AG04450 (cell line): ENCODE results near the gene TBCCD1. TPM values are rescaled to one million over a fixed set of nuclear protein-coding genes. Genes with fewer than 3 reads are reported as not detected.

ENCODE experiments used
- CTCF ChIA-PET: fragments of 300-600, 350-600 bp; formaldehyde crosslinking; extraction: SDS; loops from one replicate; lab custom pipeline; 2022; ENCODE audit warnings: antibody characterized with exemption, inconsistent platforms; lab: Charles Lee
- POLR2A ChIA-PET: fragments of 350-600 bp; formaldehyde crosslinking; extraction: SDS; loops from one replicate; lab custom pipeline; 2021; ENCODE audit warnings: antibody characterized with exemption, inconsistent platforms; lab: Yijun Ruan, JAX
- DNase-seq: peaks from one replicate; pipeline ENCODE4 v3.0.0-alpha.2; 2011; ENCODE audit warnings: low read depth, low spot score
- H3K27ac ChIP-seq: one replicate; pipeline ENCODE4 v1.5.1; 2012; ENCODE audit warnings: low read depth, low read length, control low read depth
- H3K27me3 ChIP-seq: one replicate; pipeline ENCODE4 v1.6.0; 2012; ENCODE audit warnings: low read length; ENCODE audit not compliant: control insufficient read depth, insufficient read depth
- H3K4me3 ChIP-seq: 2 replicates; pipeline ENCODE4 v1.5.1; 2011; ENCODE audit warnings: mild to moderate bottlenecking, low read depth, low read length, control low read depth
- H3K9me3 ChIP-seq: 2 replicates; pipeline ENCODE4 v1.5.1; 2012; ENCODE audit warnings: low read length; ENCODE audit not compliant: control insufficient read depth, insufficient read depth
- CTCF ChIP-seq: IDR thresholded peaks from 2 replicates; pipeline ENCODE4 v1.5.1; 2011; ENCODE audit warnings: low read depth, low read length, control low read depth, inconsistent platforms
- polyA plus RNA-seq: library from polyadenylated mRNA; depleted of rRNA; stranded (reverse); fragments of >200 nt; gene quantifications from 2 replicates; pipeline ENCODE4 v1.2.3, GENCODE V29; 2011

The TBCCD1 gene
- polyA plus RNA-seq, 1 experiment = 13.1 TPM

- no peak for TF ChIP-seq CTCF
- no peak for DNase-seq
- Histone ChIP-seq H3K9me3 (no peaks in the 10 kb centered on the region; the same call in 1 of the 2 replicates), H3K4me3 (no peak overlapping the region), H3K27me3 (peaks cover 6% of the 10 kb centered on the region), H3K27ac (no peak overlapping the region)
- ChIA-PET CTCF (interaction anchor here (1.2 kb wide), 1 partner anchor 22 kb away, joined by 4 read pairs; no protein-coding TSS in a partner anchor), POLR2A (no interaction called here)
Measured at GRCh38 chr3:186519021-186519658, 48.0 kb downstream of the TBCCD1 start.

GRCh38 chr3:186517218-186517617, 49.9 kb downstream of the TBCCD1 start:
- CTCF ChIA-PET = no interaction called here
- Histone ChIP-seq H3K4me3 (no peak overlapping the region), H3K27ac (no peak overlapping the region), H3K27me3 (peaks cover 8% of the 10 kb centered on the region), H3K9me3 (no peaks in the 10 kb centered on the region; the same call in 1 of the 2 replicates)
- no peak for DNase-seq
- TF ChIP-seq CTCF = no peak
- POLR2A ChIA-PET = no interaction called here

- DNase-seq = no peak
- H3K27me3 ChIP-seq = peaks cover 8% of the 10 kb centered on the region
- H3K4me3 ChIP-seq = no peak overlapping the region
- TF ChIP-seq CTCF = no peak
- CTCF ChIA-PET = no interaction called here
- H3K9me3 ChIP-seq = no peaks in the 10 kb centered on the region; the same call in 1 of the 2 replicates
- no peak overlapping the region for H3K27ac ChIP-seq
- POLR2A ChIA-PET = no interaction called here
Measured at GRCh38 chr3:186516646-186517045, 50.5 kb downstream of the TBCCD1 start.

- Histone ChIP-seq H3K4me3 (no peak overlapping the region), H3K27me3 (peaks cover 12% of the 10 kb centered on the region), H3K9me3 (no peaks in the 10 kb centered on the region; the same call in 1 of the 2 replicates), H3K27ac (no peak overlapping the region)
- CTCF ChIA-PET = no interaction called here
- TF ChIP-seq CTCF = no peak
- POLR2A ChIA-PET = no interaction called here
- no peak for DNase-seq
Measured at GRCh38 chr3:186515125-186515524, 52.0 kb downstream of the TBCCD1 start.

GRCh38 chr3:186514296-186515002, 52.7 kb downstream of the TBCCD1 start:
- TF ChIP-seq CTCF = peak; percentile 42
- no peak for DNase-seq
- no peak overlapping the region for H3K27ac ChIP-seq
- H3K4me3 ChIP-seq = no peak overlapping the region
- H3K27me3 ChIP-seq = peaks cover 15% of the 10 kb centered on the region
- CTCF ChIA-PET = interaction anchor here (1.7 kb wide), 1 partner anchor 26 kb away, joined by 7 read pairs; no protein-coding TSS in a partner anchor
- H3K9me3 ChIP-seq = no peaks in the 10 kb centered on the region; the same call in 1 of the 2 replicates
- POLR2A ChIA-PET = no interaction called here
